KMS-11 (cell line): ENCODE measurements around the gene INTS4.

Experiments
- H2AFZ ChIP-seq: fragments of 200-600 bp; sonication (generic); 2 replicates; pipeline ENCODE4 v1.6.1; 2016; ENCODE audit warnings: antibody characterized with exemption, mixed run types, low read depth
- H3K27ac ChIP-seq: fragments of 200-600 bp; sonication (generic); 2 replicates; pipeline ENCODE4 v1.6.1; 2016; ENCODE audit warnings: mild to moderate bottlenecking, mixed run types
- H3K27me3 ChIP-seq: fragments of 200-600 bp; sonication (generic); 2 replicates; pipeline ENCODE4 v1.6.1; 2017; ENCODE audit warnings: mild to moderate bottlenecking, low read depth, mixed run types, moderate library complexity; ENCODE audit not compliant: insufficient read depth
- H3K36me3 ChIP-seq: fragments of 200-600 bp; sonication (generic); 2 replicates; pipeline ENCODE4 v1.6.1; 2017; ENCODE audit warnings: mild to moderate bottlenecking, mixed run types; ENCODE audit not compliant: insufficient read depth
- H3K4me1 ChIP-seq: fragments of 200-600 bp; sonication (generic); 2 replicates; pipeline ENCODE4 v1.6.1; 2016; ENCODE audit warnings: mild to moderate bottlenecking, low read depth, mixed run types; ENCODE audit not compliant: poor library complexity, severe bottlenecking
- H3K4me2 ChIP-seq: fragments of 200-600 bp; sonication (generic); 2 replicates; pipeline ENCODE4 v1.7.0; 2016; ENCODE audit warnings: mild to moderate bottlenecking, mixed run types
- H3K4me3 ChIP-seq: fragments of 200-600 bp; sonication (generic); IDR thresholded peaks from 2 replicates; pipeline ENCODE4 v1.6.1; 2017; ENCODE audit warnings: low read depth, low read length, mixed read lengths; ENCODE audit not compliant: insufficient read depth
- H3K79me2 ChIP-seq: fragments of 200-600 bp; sonication (generic); 2 replicates; pipeline ENCODE4 v1.6.1; 2016; ENCODE audit warnings: low read depth, mixed run types; ENCODE audit not compliant: insufficient read depth
- H3K9ac ChIP-seq: fragments of 200-600 bp; sonication (generic); 2 replicates; pipeline ENCODE4 v1.6.1; 2016; ENCODE audit warnings: mild to moderate bottlenecking, mixed run types
- H4K20me1 ChIP-seq: fragments of 200-600 bp; sonication (generic); 2 replicates; pipeline ENCODE4 v1.6.1; 2016; ENCODE audit warnings: mild to moderate bottlenecking, mixed run types; ENCODE audit not compliant: insufficient read depth
- CTCF ChIP-seq: fragments of 200-600 bp; sonication (generic); conservative IDR thresholded peaks from 2 replicates; pipeline ENCODE4 v1.6.1; 2017; ENCODE audit warnings: low read depth, mild to moderate bottlenecking, antibody characterized with exemption, low read length, moderate library complexity, mixed read lengths

INTS4 gene

GRCh38 chr11:78010755-78011154, 16.3 kb upstream of the INTS4 start:
- no peak overlapping the region for H3K27ac ChIP-seq
- H3K4me2 ChIP-seq: no peak overlapping the region
- H3K79me2 ChIP-seq: no peaks in the 10 kb centered on the region
- H2AFZ ChIP-seq: no peak overlapping the region
- H4K20me1 ChIP-seq: no peaks in the 10 kb centered on the region
- no peak overlapping the region for H3K9ac ChIP-seq
- TF ChIP-seq CTCF: no peak
- H3K27me3 ChIP-seq: no peaks in the 10 kb centered on the region
- no peaks in the 10 kb centered on the region for H3K4me1 ChIP-seq
- H3K4me3 ChIP-seq: no peak overlapping the region
- H3K36me3 ChIP-seq: no peaks in the 10 kb centered on the region

DNA sequence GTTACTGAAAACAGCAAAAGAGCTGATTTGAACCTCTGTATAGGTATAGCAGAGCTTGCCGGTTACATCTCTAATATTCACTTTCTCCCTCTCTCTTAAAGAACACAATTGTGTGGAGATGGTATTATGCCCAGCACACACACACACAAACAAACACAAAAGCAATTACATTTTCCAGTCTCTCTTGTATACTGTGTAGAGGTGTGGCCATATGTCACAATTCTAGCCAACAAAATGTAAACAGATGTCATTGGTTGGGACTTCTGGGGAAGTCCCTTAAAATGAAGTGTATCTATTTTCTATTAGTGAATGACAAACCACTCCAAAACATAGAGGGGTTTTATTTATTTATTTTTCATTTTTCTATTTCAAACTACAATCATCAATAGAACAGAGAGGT, 15.8 kb upstream of the INTS4 start:
- Histone ChIP-seq H3K4me1 (no peaks in the 10 kb centered on the region), H3K4me3 (no peak overlapping the region), H3K36me3 (no peaks in the 10 kb centered on the region), H4K20me1 (no peaks in the 10 kb centered on the region), H3K4me2 (no peak overlapping the region), H2AFZ (no peak overlapping the region), H3K9ac (no peak overlapping the region), H3K79me2 (no peaks in the 10 kb centered on the region), H3K27me3 (no peaks in the 10 kb centered on the region), H3K27ac (no peak overlapping the region)
- TF ChIP-seq CTCF: no peak

DNA sequence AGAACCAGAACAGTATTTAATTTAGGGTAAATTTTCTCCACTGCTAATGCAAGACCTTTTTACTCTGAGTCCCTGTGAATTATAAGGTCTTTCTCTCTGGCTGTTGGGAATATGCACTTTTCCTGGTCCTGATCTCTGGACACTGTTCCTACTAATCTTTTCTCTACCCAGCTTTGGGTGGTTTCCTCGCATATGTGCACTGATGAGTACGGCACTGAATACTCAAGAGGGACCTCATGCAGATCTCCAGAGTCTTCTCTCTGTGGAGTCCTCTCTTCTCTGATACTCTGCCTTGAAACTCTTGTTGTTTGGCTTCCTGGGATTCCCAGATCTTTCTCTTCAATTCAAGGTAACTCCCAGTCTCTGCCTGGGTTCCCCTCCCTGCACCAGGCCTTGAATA, 14.6 kb upstream of the INTS4 start:
- Histone ChIP-seq H3K4me2 (no peak overlapping the region), H3K4me1 (no peaks in the 10 kb centered on the region), H3K4me3 (no peak overlapping the region), H3K27ac (no peak overlapping the region), H3K79me2 (no peaks in the 10 kb centered on the region), H3K27me3 (no peaks in the 10 kb centered on the region), H2AFZ (no peak overlapping the region), H3K36me3 (no peaks in the 10 kb centered on the region), H4K20me1 (no peaks in the 10 kb centered on the region), H3K9ac (no peak overlapping the region)
- no peak for TF ChIP-seq CTCF

DNA sequence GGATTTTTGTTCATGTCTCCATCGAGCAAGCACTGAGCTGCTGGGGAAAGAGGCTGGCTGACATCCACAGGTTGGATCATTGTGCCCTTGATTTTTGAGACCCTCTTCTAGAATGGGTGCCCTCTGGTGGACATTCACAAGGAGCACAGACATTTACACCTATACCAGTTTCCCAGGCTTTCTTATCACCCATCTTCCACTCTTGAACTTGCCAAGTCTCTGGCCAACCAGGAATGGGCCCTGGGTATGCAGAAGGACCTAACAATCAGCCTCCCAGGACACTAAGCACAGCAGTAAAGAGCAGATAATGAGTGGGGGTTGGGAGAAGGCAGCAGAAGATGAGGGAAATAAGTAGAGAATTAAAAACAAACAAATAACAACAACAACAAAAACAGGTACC, 5.7 kb upstream of the INTS4 start:
- no peak overlapping the region for H3K27ac ChIP-seq
- peaks cover 5% of the 10 kb centered on the region for H3K4me1 ChIP-seq
- H3K4me2 ChIP-seq: no peak overlapping the region
- no peaks in the 10 kb centered on the region for H3K27me3 ChIP-seq
- TF ChIP-seq CTCF: peak; percentile 86
- no peaks in the 10 kb centered on the region for H4K20me1 ChIP-seq
- H3K4me3 ChIP-seq: no peak overlapping the region
- no peak overlapping the region for H3K9ac ChIP-seq
- H3K79me2 ChIP-seq: no peaks in the 10 kb centered on the region
- H2AFZ ChIP-seq: peak overlapping the region; percentile 11; the same call in 1 of the 2 replicates
- no peaks in the 10 kb centered on the region for H3K36me3 ChIP-seq
